ENCODE results near the gene SH3BP4.
"Not testable (repeated sequence)": the region's sequence is repeated elsewhere in the genome, so short reads cannot be mapped to it uniquely, and the experiment has no call there.

SH3BP4 gene

DNA sequence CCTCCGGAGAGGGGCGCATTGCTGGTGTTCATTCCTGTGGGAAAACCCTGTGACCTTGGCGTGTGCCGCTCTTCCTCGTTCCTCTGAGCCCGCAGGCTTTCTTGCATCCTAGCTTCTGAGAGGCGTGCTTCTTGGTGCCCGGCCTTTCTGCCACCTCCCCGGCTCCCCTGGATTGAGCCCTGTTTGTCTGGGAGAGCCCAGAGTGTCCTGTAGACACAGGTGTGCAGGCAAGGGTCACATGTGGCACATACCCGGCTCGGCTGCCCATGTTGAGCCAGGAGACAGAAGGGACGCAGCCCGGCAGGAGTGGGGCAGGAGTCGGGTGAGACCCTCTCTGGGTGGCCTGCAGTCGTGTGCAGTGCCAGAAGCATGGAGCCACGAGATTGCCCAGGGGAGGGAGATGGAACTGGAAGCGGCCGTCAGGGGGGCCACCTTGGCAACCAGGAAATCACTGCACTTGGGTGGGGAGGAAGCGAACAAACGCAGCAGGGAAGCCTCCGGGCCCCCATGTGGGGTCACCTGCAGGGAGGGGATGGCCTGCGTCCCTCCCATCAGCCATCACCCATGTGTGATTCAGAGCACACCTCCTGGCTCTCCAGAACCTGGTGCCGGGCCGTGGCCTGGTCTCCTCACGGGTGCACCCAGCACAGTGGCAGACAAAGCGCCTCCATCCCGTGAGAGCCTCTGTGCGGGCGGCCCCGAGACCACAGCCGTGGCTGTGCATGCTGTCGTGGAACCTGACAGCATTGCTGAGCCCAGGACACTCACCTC lies 92.9 kb downstream of the SH3BP4 start:
- no peak for DNase-seq

- DNase-seq, result peak; percentile 13
These were observed 93.6 kb downstream of the SH3BP4 start for GRCh38 chr2:235045336-235045972.

- DNase-seq, result no peak
These were observed 94.1 kb downstream of the SH3BP4 start for GRCh38 chr2:235045973-235046343.

DNA sequence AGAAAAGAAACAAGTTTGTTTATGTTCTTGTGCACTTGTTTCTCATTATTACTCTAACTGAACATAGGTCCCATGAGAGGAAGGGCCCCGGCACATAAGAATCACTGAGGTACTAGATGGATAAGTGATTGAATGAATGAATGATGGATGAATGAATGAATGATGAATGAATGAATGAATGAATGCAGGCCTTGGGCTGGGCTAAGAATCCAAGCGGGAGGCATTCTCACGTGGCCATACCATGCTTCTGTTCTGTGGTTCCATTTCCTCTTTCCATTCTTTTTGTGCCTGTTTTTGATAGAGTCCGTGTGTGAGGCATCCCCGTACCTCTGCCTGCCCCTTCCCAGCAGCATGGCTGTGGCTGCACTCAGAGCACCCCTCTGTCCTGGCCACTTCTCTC lies 94.8 kb downstream of the SH3BP4 start:
- DNase-seq, result no peak

DNA sequence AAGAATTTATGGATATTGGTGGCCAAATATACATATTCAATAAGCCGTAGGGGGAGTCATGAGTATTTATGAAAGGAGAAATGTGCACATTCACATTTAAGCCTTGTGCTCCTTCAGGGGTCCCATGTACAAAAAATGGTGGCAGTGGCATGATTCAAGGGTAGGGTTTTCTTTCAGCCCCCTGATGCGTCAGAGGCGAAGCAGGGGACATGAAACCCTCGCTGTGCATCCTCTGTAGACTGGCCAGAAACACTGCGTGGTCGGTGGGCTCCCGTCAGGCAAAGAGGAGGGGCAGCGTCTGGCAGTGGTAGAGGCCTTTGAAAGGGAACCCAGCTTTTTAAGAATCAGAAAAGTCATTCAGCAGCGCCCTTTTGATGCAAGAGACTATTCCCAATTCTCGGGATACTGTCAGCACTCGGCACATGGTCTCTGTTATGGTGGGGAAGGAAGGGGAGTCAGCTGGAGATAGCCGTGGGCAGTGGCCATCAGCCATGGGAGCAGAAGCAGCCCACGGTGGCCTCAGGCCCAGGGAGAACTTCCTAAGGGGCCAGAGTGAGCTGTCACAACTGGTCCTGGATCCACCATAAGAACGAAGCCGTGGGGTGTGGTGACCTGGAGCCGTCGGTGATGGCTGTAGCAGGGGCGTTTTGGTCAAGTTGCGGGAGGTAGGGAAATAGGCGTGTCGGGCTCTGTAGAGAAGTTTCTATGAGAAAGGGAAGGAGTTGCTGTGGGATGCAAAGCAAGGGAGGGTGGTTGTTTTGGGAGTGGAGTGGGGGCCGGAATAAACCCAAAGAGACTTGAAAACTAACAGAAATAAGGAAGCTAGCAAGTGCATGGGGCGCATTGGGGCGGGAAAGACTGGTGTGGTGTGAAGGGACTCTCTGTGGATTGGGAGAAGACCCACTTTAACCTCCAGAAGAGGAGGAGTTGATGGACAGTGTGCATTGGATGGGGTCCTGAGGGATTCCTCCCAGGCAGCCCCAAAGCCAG lies 95.6 kb downstream of the SH3BP4 start:
- DNase-seq, result no peak

DNA sequence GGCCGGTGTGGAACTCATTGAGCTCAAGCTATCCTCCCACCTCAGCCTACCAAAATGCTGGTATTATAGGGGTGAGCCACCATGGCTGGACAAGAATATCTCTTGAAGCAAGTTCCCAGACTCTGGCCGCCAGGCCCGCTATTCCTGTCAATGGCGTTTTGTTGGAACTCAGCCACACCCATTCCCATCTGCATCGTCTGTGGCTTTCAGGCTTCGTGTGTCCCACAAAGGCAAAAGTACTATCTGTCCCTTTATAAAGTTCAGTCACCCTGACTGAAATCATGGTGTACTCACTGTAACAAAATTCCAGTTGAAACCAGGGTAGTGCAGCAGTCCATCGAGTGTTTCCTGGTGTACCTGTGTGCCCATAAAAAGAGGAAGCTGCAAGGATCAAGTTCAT lies 96.7 kb downstream of the SH3BP4 start:
- DNase-seq, result no peak

- DNase-seq, result no peak
These were observed 97.3 kb downstream of the SH3BP4 start for GRCh38 chr2:235049069-235049468.

- no peak for DNase-seq
These were observed 97.9 kb downstream of the SH3BP4 start for GRCh38 chr2:235049719-235050118.

DNA sequence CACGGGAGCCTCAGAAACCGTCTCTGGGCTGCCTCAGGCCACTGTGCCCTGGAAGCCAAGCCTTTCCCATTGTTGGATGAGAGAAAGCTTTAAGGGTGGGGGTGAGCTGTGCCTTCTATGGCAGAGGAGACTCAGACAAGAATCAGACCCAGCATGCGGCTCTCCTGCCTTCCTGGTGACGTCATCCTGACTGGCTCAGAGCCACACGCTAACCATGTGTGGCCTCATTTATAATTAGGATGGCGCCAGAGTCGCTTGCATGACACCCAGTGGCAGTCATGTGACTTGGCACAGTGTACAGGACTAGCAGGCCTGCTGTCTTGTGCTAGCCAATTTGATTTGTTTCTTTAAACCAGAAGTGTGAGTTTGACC lies 99.1 kb downstream of the SH3BP4 start:
- DNase-seq, result no peak

GRCh38 chr2:235051436-235052260 lies 99.8 kb downstream of the SH3BP4 start:
- no peak for DNase-seq

- DNase-seq, result no peak
These were observed 100.9 kb downstream of the SH3BP4 start for GRCh38 chr2:235052514-235053354.

- no peak for DNase-seq
These were observed 101.8 kb downstream of the SH3BP4 start for GRCh38 chr2:235053651-235054050.

- DNase-seq, result no peak
These were observed 102.7 kb downstream of the SH3BP4 start for GRCh38 chr2:235054475-235054874.

DNA sequence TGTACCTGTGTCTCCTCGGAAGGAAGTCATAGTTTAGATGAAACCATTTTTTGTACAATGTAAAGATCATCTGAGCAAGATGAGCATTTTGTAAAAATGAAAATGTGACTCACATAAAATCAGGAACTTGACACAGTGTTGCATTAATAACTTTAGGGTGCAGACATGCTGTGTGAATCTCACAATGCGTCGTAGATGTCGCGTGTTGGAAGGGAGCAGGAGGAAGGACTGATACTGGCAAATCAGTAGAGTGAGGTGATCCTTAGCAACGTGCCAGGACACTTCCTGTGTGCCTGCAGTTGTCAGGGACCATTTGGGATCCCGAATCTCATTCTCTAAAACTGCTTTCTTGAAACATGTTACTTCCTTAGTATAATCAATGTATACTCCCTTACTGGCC lies 103.1 kb downstream of the SH3BP4 start:
- DNase-seq, result no peak

DNA sequence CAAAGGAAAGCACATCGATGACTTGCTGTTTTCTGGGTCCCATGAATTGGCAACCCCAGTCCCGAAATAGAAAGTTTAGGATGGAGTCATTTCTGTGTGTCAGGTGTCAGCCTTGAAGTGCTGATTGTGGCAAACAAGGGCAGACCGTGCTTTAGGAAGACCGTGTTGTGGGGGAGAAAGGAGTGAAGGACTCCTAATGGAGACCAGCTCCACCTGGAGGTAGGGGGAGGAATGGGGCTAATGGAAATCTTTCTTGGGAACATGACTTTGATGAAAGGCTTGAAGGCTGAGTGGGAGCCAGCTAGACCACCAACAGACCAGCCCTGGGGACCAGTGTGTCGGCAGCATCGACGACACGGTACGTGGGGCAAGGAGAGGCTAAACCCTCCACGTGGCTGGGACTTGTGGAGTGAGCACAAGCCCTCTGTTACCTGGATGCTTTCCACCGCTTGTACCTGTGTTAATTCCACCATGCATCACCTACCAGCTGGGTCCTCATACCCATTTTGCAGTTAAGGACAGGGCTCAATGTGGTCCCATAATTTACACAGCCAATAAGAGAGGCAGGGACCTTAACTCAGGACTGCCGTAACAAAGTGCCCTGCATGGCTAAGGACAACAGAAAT lies 104.2 kb downstream of the SH3BP4 start:
- no peak for DNase-seq

DNA sequence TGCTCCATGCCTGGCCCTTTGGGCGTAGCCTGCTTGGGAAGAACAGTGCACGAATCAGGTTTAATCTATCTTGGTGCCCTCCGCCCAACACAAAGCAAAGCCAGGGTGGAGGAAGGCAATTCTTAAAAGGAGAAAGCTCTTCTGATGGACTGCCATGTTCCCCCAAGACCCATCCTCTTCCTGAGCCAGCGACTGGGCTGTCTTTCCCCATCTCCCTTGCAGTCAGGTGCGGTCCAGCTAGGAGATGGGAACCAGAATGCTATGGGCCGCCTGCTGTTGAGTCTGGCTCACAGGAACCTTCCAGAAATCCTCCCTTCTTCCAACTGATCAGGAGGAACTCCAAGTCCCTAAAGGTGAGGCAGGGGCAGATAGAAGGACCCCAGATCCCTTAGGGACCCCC lies 105.0 kb downstream of the SH3BP4 start:
- DNase-seq, result no peak

- DNase-seq, result not testable (repeated sequence)
These were observed 105.8 kb downstream of the SH3BP4 start for GRCh38 chr2:235057616-235058015.

- DNase-seq, result no peak
These were observed 107.3 kb downstream of the SH3BP4 start for GRCh38 chr2:235059161-235059560.

DNA sequence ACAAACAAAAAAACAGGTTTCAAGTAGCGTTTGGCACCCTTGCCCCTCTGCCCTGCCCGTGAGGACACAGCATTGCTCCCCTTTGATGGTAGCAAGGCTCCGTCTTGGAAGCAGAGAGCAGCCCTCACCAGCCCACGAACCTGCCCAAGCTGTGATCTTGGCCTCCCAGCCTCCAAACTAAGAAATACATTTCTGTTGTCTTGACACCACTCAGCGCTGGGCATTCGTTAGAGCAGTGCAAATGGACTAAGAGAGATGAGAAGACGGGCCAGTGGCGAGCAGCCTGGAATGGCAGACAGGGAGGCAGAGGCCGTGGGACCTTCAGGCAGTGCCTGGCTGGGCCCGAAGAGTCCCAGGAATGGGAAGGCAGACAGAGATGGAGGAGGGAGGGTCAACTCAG lies 109.8 kb downstream of the SH3BP4 start:
- no peak for DNase-seq

GRCh38 chr2:235063471-235063961 lies 111.7 kb downstream of the SH3BP4 start:
- DNase-seq, result no peak

DNA sequence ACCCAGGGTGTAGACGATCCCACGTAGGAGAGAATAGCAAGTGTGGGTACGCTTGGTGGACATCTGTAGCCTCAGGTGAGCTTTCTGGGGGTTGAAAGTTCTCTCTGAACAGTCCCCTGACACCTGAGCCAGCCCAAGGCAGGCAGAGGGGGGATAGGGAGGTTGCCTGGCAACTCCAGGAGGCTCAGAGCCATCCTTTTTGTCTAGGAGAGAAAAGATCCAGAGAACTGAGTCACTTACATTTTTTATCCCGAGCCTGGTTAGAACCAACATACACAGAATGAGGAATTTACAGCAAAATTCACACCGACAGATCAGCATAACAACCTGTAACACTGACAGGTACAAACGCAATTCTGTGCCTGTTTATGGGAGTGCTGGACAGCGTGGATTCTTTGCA lies 113.2 kb downstream of the SH3BP4 start:
- DNase-seq, result no peak
